NB4 (cell line): Measurements from ENCODE around the gene AADACL2.

Source experiments
- MAX ChIP-seq: IDR thresholded peaks from 2 replicates; pipeline ENCODE4 v1.6.1; 2011; ENCODE audit warnings: low read depth, low read length
- POLR2A ChIP-seq: IDR thresholded peaks from 2 replicates; pipeline ENCODE4 v1.6.1; 2011; ENCODE audit warnings: mild to moderate bottlenecking; ENCODE audit not compliant: insufficient read length; ENCODE audit errors: extremely low read depth
- TF ChIP-seq, protein P1 (sequence below): IDR thresholded peaks from one replicate; pipeline ENCODE4 v1.5.1; 2012; ENCODE audit warnings: low read depth, low read length

DNA sequence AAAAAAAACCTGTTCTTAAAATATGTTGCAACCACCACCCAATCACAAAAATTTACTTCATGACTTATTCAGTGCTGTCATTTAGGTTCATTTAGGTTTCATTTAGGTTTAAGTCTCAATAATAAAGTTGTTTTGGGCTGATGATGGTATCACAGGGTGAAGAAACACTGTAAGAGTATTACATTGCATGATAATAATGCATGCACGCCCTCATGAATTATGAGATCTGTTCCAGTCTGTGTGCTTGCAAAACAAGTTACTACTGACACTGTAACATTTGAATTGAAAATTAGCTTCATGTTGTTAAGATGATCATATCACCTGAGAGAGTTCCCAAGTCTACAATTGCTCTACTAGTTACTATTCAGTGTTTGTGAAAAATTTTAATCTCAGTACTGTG, at the start of gene AADACL2:
- TF ChIP-seq, protein P1, sequence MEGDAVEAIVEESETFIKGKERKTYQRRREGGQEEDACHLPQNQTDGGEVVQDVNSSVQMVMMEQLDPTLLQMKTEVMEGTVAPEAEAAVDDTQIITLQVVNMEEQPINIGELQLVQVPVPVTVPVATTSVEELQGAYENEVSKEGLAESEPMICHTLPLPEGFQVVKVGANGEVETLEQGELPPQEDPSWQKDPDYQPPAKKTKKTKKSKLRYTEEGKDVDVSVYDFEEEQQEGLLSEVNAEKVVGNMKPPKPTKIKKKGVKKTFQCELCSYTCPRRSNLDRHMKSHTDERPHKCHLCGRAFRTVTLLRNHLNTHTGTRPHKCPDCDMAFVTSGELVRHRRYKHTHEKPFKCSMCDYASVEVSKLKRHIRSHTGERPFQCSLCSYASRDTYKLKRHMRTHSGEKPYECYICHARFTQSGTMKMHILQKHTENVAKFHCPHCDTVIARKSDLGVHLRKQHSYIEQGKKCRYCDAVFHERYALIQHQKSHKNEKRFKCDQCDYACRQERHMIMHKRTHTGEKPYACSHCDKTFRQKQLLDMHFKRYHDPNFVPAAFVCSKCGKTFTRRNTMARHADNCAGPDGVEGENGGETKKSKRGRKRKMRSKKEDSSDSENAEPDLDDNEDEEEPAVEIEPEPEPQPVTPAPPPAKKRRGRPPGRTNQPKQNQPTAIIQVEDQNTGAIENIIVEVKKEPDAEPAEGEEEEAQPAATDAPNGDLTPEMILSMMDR: no peak
- no peak for TF ChIP-seq POLR2A
- TF ChIP-seq MAX: no peak
